ENCODE data around the gene TMUB2. TPM values are rescaled to one million over a fixed set of nuclear protein-coding genes. Genes with fewer than 3 reads are reported as not detected.

TMUB2 gene
- total and polyA plus RNA-seq, 4 donors, result 32.1 to 40.2 (median 37.2) TPM

DNA sequence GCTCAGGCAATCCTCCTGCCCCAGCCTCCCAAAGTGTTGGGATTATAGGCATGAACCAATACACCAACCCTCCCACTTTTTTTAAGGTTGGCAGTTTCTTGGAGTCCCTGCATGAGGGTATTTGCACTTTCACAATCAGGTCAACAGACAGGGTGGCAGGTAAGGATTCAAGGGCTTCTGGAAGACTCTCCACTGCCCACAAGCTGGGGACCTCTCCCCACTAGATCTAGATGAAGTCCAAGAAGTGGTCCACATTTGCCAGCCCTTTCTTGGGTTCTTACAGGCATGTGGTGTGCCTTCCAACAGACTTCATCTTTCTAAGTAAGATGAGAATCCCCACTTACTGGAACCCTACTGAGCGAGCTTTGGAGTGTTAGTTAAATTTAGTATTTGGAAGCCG is 12.3 kb upstream of the TMUB2 start:
- Histone ChIP-seq H3K9me3 (ENCODE audit: control insufficient read depth in 4 of 4, insufficient read depth in 3 of 4, low read length in 3 of 4) (no peaks in the 10 kb centered on the region), H3K27me3 (ENCODE audit: control insufficient read depth in 3 of 3, insufficient read depth in 3 of 3, low read length in 2 of 3) (peaks cover 0 to 5% (median 0%) of the 10 kb centered on the region in 3 donors), H3K27ac (ENCODE audit: low read depth in 1 of 2, low read length in 1 of 2) (no peak overlapping the region), H3K4me3 (no peak overlapping the region), H3K9ac (ENCODE audit: insufficient read depth in 1 of 2, low read length in 2 of 2) (no peak overlapping the region), H3K36me3 (ENCODE audit: control insufficient read depth in 4 of 4, insufficient read depth in 4 of 4, low read length in 4 of 4) (peaks cover 2 to 19% (median 3%) of the 10 kb centered on the region in 4 donors), H3K4me1 (ENCODE audit: control insufficient read depth in 5 of 5, insufficient read depth in 5 of 5, low read length in 5 of 5) (peaks cover 0 to 10% (median 4%) of the 10 kb centered on the region in 5 donors)
- ATAC-seq (ENCODE audit: insufficient read depth, low FRiP score) (no peak), DNase-seq (no peak)
- 93% methylated on average over 2 of the region's 2 CpGs for WGBS, 2 donors
- TF ChIP-seq, protein P1, sequence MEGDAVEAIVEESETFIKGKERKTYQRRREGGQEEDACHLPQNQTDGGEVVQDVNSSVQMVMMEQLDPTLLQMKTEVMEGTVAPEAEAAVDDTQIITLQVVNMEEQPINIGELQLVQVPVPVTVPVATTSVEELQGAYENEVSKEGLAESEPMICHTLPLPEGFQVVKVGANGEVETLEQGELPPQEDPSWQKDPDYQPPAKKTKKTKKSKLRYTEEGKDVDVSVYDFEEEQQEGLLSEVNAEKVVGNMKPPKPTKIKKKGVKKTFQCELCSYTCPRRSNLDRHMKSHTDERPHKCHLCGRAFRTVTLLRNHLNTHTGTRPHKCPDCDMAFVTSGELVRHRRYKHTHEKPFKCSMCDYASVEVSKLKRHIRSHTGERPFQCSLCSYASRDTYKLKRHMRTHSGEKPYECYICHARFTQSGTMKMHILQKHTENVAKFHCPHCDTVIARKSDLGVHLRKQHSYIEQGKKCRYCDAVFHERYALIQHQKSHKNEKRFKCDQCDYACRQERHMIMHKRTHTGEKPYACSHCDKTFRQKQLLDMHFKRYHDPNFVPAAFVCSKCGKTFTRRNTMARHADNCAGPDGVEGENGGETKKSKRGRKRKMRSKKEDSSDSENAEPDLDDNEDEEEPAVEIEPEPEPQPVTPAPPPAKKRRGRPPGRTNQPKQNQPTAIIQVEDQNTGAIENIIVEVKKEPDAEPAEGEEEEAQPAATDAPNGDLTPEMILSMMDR (IDR thresholded peaks at IDR 0.05; ENCODE audit: control extremely low read depth, extremely low read depth), result no peak

- ATAC-seq (ENCODE audit: insufficient read depth, low FRiP score), result no peak
- TF ChIP-seq, protein P1 (IDR thresholded peaks at IDR 0.05; ENCODE audit: control extremely low read depth, extremely low read depth), result no peak
- Histone ChIP-seq H3K27me3 (ENCODE audit: control insufficient read depth in 3 of 3, insufficient read depth in 3 of 3, low read length in 2 of 3) (no peaks in the 10 kb centered on the region), H3K27ac (ENCODE audit: low read depth in 1 of 2, low read length in 1 of 2) (no peak overlapping the region), H3K36me3 (ENCODE audit: control insufficient read depth in 4 of 4, insufficient read depth in 4 of 4, low read length in 4 of 4) (peaks cover 2 to 19% (median 3%) of the 10 kb centered on the region in 4 donors), H3K4me1 (ENCODE audit: control insufficient read depth in 5 of 5, insufficient read depth in 5 of 5, low read length in 5 of 5) (no peaks in the 10 kb centered on the region), H3K9me3 (ENCODE audit: control insufficient read depth in 4 of 4, insufficient read depth in 3 of 4, low read length in 3 of 4) (no peaks in the 10 kb centered on the region), H3K4me3 (no peak overlapping the region), H3K9ac (ENCODE audit: insufficient read depth in 1 of 2, low read length in 2 of 2) (no peak overlapping the region)
- WGBS, 2 donors, result 98 to 100% methylated on average over 1 of the region's 1 CpG
- no peak for DNase-seq
Observed at GRCh38 chr17:44176257-44176656, 10.5 kb upstream of the TMUB2 start.

GRCh38 chr17:44176671-44177501 is 9.9 kb upstream of the TMUB2 start:
- WGBS, 2 donors, result 94 to 95% methylated on average over 47 to 54 of the region's 54 CpGs
- H3K4me3 ChIP-seq, result no peak overlapping the region
- DNase-seq, result no peak

More at GRCh38 chr17:44176671-44177501, 9.9 kb upstream of the TMUB2 start:
- Histone ChIP-seq H3K27me3 (ENCODE audit: control insufficient read depth in 3 of 3, insufficient read depth in 3 of 3, low read length in 2 of 3) (no peaks in the 10 kb centered on the region), H3K4me1 (ENCODE audit: control insufficient read depth in 5 of 5, insufficient read depth in 5 of 5, low read length in 5 of 5) (no peaks in the 10 kb centered on the region), H3K9me3 (ENCODE audit: control insufficient read depth in 4 of 4, insufficient read depth in 3 of 4, low read length in 3 of 4) (no peaks in the 10 kb centered on the region), H3K9ac (ENCODE audit: insufficient read depth in 1 of 2, low read length in 2 of 2) (no peak overlapping the region), H3K27ac (ENCODE audit: low read depth in 1 of 2, low read length in 1 of 2) (no peak overlapping the region), H3K36me3 (ENCODE audit: control insufficient read depth in 4 of 4, insufficient read depth in 4 of 4, low read length in 4 of 4) (peaks cover 3 to 19% (median 5%) of the 10 kb centered on the region in 4 donors)
- TF ChIP-seq, protein P1 (IDR thresholded peaks at IDR 0.05; ENCODE audit: control extremely low read depth, extremely low read depth), result no peak
- ATAC-seq (ENCODE audit: insufficient read depth, low FRiP score), result no peak

All from lung (tissue), 12 donors.